Activated T-helper 2 cell treated with anti-CD3 and anti-CD28 coated beads, Interferon-gamma antibody, Interleukin-2, Interleukin-4, amounts not matched to agents 10 μg/mL and 5 μg/mL and 100 μg/mL, durations not matched to agents 14 hours and 24 hours and 36 hours (primary cell): ENCODE results near the gene DENND1A. TPM values are rescaled to one million over a fixed set of nuclear protein-coding genes. Genes with fewer than 3 reads are reported as not detected.

Source experiments
- DNase-seq: peaks from one replicate; pipeline ENCODE4 v3.0.0; 2021; ENCODE audit warnings: low spot score
- H3K27ac Mint-ChIP-seq: one replicate; pipeline ENCODE4 v1.8.0; 2021; ENCODE audit warnings: mixed read lengths
- H3K27me3 Mint-ChIP-seq: one replicate; pipeline ENCODE4 v1.8.0; 2021; ENCODE audit warnings: low read depth, mixed read lengths
- H3K36me3 Mint-ChIP-seq: one replicate; pipeline ENCODE4 v1.8.0; 2021; ENCODE audit warnings: low read depth, mixed read lengths
- H3K4me1 Mint-ChIP-seq: one replicate; pipeline ENCODE4 v1.8.0; 2021; ENCODE audit warnings: low read depth, mixed read lengths
- H3K4me3 Mint-ChIP-seq: one replicate; pipeline ENCODE4 v1.8.0; 2021; ENCODE audit warnings: low read depth, mild to moderate bottlenecking, moderate library complexity, mixed read lengths
- H3K9me3 Mint-ChIP-seq: one replicate; pipeline ENCODE4 v1.8.0; 2021; ENCODE audit warnings: mixed read lengths
- intact Hi-C: fragments of 100-400 bp; cut with micrococcal nuclease; formaldehyde crosslinking; loops from one replicate; pipeline ENCODE4 v1.15.1; 2023
- total RNA-seq: library from RNA; stranded (reverse); gene quantifications from 2 replicates; pipeline ENCODE4 v1.2.3, GENCODE V29; 2022

The DENND1A gene
- total RNA-seq, 1 donor from 2014 or later: 20.0 TPM

GRCh38 chr9:123389698-123390097, 540.2 kb downstream of the DENND1A start:
- Mint-ChIP-seq H3K27me3 (no peaks in the 10 kb centered on the region), H3K4me1 (no peaks in the 10 kb centered on the region), H3K4me3 (no peak overlapping the region), H3K9me3 (no peaks in the 10 kb centered on the region), H3K27ac (no peak overlapping the region), H3K36me3 (no peaks in the 10 kb centered on the region)
- no peak for DNase-seq
- intact Hi-C loops: no loop called here

DNA sequence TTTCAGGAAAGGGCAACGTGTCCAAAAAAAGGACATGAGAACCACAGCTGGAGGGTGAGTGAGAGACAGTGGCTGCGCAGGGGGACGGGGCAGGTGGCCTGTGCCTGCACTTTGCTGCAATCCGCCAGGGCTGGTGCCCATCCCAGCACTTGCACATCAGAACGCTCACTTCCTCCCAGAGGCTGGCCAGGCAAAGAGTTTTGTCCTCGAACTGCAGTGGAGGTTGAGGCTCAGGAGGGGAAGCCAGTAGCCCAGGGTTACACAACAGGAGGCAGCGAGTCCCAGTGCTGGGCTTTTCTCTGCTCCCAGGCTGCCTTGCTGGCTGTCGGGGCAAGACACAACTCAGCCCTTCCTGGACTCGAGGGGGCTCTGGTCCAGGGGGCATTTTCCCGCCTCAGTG, 540.9 kb downstream of the DENND1A start:
- Mint-ChIP-seq H3K36me3 (no peaks in the 10 kb centered on the region), H3K27me3 (no peaks in the 10 kb centered on the region), H3K4me3 (no peak overlapping the region), H3K9me3 (no peaks in the 10 kb centered on the region), H3K27ac (no peak overlapping the region), H3K4me1 (no peaks in the 10 kb centered on the region)
- no peak for DNase-seq
- intact Hi-C loops: no loop called here

DNA sequence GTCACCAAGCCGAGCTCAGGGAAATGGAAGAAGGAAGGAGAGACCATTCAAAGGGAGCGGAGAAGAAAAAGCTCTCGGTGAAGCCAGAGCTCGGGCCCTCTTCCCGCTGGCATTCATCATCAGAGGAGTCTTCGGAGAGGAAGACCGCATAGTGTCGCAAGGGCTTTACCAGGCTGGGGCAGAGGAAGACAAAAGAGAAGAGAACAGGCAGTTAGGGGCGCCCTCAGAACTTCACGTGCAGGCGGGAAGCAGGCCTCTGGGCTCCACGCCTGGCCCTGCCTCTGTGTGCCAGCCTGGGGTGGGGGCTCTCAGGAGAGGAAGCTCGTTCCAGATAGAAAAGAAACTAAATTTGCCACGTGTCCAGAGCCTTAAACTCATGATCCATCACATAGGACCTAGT, 542.2 kb downstream of the DENND1A start:
- no peaks in the 10 kb centered on the region for H3K27me3 Mint-ChIP-seq
- intact Hi-C loops: no loop called here
- no peak overlapping the region for H3K27ac Mint-ChIP-seq
- DNase-seq: no peak
- H3K36me3 Mint-ChIP-seq: no peaks in the 10 kb centered on the region
- no peak overlapping the region for H3K4me3 Mint-ChIP-seq
- H3K9me3 Mint-ChIP-seq: no peaks in the 10 kb centered on the region
- no peaks in the 10 kb centered on the region for H3K4me1 Mint-ChIP-seq

- intact Hi-C loops: no loop called here
- no peak overlapping the region for H3K4me3 Mint-ChIP-seq
- H3K9me3 Mint-ChIP-seq: no peaks in the 10 kb centered on the region
- no peak overlapping the region for H3K27ac Mint-ChIP-seq
- DNase-seq: no peak
- H3K36me3 Mint-ChIP-seq: no peaks in the 10 kb centered on the region
- no peaks in the 10 kb centered on the region for H3K4me1 Mint-ChIP-seq
- no peaks in the 10 kb centered on the region for H3K27me3 Mint-ChIP-seq
Observed at GRCh38 chr9:123383512-123384170, 546.3 kb downstream of the DENND1A start.

GRCh38 chr9:123382653-123383511, 547.0 kb downstream of the DENND1A start:
- intact Hi-C loops: no loop called here
- Mint-ChIP-seq H3K9me3 (no peaks in the 10 kb centered on the region), H3K4me1 (no peaks in the 10 kb centered on the region), H3K36me3 (no peaks in the 10 kb centered on the region), H3K4me3 (no peak overlapping the region), H3K27me3 (no peaks in the 10 kb centered on the region), H3K27ac (no peak overlapping the region)
- DNase-seq: no peak

- intact Hi-C loops: no loop called here
- Mint-ChIP-seq H3K4me3 (no peak overlapping the region), H3K9me3 (no peaks in the 10 kb centered on the region), H3K4me1 (no peaks in the 10 kb centered on the region), H3K36me3 (no peaks in the 10 kb centered on the region), H3K27ac (no peak overlapping the region), H3K27me3 (no peaks in the 10 kb centered on the region)
- DNase-seq: no peak
Observed at GRCh38 chr9:123380852-123381705, 548.8 kb downstream of the DENND1A start.

DNA sequence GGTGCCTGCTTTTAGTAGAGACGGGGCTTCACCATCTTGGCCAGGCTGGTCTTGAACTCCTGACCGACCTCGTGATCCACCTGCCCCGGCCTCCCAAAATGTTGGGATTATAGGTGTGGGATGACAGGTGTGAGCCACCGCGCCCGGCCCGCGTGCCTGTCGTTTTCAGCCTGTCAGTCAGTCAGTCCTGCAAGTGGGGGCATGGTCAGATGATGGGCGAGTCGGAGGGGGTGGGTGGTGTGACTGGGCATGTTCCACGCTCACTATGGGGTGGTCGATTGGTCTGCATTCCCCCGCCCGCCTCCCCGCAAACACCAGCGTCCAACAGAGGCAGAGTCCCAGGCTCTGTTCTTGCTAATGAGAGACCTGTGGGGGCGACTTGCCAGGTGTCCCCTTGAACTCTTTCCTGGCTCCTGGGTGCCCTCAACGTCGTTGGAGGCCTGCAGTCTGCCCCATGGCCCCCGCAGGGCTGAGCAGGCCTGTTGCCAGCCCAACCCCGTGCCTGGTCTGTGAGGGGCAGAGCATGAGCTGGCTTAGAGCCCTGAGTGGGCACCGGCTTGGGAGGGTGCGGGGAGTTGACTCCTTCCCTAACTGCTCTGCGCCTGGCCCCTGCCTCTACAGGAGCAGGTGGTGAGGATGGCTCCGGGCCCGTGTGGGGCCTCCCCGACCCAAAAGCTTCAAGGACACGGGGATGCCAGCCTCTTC, 550.8 kb downstream of the DENND1A start:
- Mint-ChIP-seq H3K9me3 (no peaks in the 10 kb centered on the region), H3K36me3 (no peaks in the 10 kb centered on the region), H3K27ac (no peak overlapping the region), H3K27me3 (peaks cover 13% of the 10 kb centered on the region), H3K4me3 (no peak overlapping the region), H3K4me1 (no peaks in the 10 kb centered on the region)
- DNase-seq: no peak
- intact Hi-C loops: no loop called here

DNA sequence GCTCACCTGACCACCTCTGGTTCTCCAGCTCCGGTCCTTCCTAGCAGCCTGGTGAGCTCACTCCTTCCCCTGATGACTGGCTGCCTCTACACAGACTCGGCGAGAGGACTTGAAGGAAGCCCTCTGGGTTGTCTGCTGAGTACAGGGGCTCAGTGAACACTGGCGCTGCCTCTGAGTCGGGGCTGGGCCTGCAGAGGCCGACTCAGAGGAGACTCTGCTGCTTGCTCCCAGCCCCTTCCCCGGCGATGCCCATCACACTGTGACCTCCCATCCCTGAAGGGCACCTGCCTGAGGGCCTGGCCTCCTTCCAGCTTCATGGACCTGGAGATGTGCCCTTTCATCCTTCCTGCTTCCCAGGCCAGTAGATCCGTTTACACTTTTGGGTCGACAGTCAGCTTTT, 551.9 kb downstream of the DENND1A start:
- Mint-ChIP-seq H3K27me3 (peaks cover 16% of the 10 kb centered on the region), H3K36me3 (no peaks in the 10 kb centered on the region), H3K9me3 (no peaks in the 10 kb centered on the region), H3K4me1 (no peaks in the 10 kb centered on the region), H3K27ac (no peak overlapping the region), H3K4me3 (no peak overlapping the region)
- DNase-seq: no peak
- intact Hi-C loops: no loop called here

DNA sequence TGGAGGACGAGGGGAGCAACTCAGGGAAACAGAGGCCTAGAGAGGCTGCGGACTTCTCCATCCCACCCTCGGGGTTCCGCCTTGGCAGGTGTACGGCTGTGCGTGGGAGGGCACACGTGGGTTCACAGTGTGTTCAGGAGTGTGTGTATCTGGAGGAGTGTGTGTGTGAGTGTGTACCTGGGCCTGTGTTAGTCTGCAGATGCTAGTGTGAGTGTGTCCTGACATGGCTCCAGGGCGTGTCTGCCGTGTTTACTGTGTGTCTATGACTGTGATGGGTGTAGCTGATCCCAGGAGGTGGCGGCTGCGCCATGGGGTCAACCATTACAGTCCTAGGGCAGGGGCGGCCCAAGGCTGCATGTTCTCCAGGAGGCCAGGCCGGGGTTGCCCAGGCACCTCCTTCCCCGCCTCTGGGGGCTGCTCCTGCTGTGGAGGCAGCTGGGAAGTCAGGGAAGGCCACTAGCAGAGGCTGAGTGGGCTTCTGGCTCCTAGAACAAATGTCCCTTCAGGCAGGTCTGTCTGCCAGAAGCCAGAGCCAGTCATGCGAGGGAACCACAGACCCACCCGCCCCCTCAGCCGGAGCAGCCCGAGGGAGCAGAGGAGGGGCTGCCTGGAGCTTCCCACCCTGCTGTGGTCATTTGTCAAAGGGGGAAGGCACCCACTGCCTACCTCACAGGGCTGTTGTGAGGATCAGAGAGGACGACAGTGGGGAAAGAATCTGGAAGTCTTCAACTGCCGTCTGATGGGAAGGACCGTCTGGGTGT, 552.5 kb downstream of the DENND1A start:
- intact Hi-C loops: no loop called here
- H3K4me1 Mint-ChIP-seq: no peaks in the 10 kb centered on the region
- H3K36me3 Mint-ChIP-seq: no peaks in the 10 kb centered on the region
- no peak overlapping the region for H3K27ac Mint-ChIP-seq
- no peak overlapping the region for H3K4me3 Mint-ChIP-seq
- peaks cover 21% of the 10 kb centered on the region for H3K27me3 Mint-ChIP-seq
- DNase-seq: no peak
- no peaks in the 10 kb centered on the region for H3K9me3 Mint-ChIP-seq

GRCh38 chr9:123376218-123377071, 553.5 kb downstream of the DENND1A start:
- H3K36me3 Mint-ChIP-seq: no peaks in the 10 kb centered on the region
- peaks cover 29% of the 10 kb centered on the region for H3K27me3 Mint-ChIP-seq
- no peak for DNase-seq
- H3K9me3 Mint-ChIP-seq: no peaks in the 10 kb centered on the region
- H3K27ac Mint-ChIP-seq: no peak overlapping the region
- no peaks in the 10 kb centered on the region for H3K4me1 Mint-ChIP-seq
- intact Hi-C loops: no loop called here
- H3K4me3 Mint-ChIP-seq: no peak overlapping the region

GRCh38 chr9:123375469-123376132, 554.3 kb downstream of the DENND1A start:
- H3K4me3 Mint-ChIP-seq: no peak overlapping the region
- intact Hi-C loops: no loop called here

More at GRCh38 chr9:123375469-123376132, 554.3 kb downstream of the DENND1A start:
- no peak for DNase-seq
- Mint-ChIP-seq H3K4me1 (no peaks in the 10 kb centered on the region), H3K36me3 (no peaks in the 10 kb centered on the region), H3K9me3 (no peaks in the 10 kb centered on the region), H3K27me3 (peaks cover 29% of the 10 kb centered on the region), H3K27ac (no peak overlapping the region)
